Heart left ventricle (tissue), 16 donors: ENCODE results near the gene TMEM38A. TPM values are rescaled to one million over a fixed set of nuclear protein-coding genes. Genes with fewer than 3 reads are reported as not detected.

ENCODE experiments used
- ATAC-seq, 4 donors: fragments of 200-7000 bp; cut with Tn5 transposase; one replicate each; pipeline ENCODE4 v1.9.1; 2020 to 2022; ENCODE audit warnings: moderate library complexity in 4 of 4, mild to moderate bottlenecking in 3 of 4, moderate number of reproducible peaks in 1 of 4
- DNase-seq, 5 donors: peaks; one replicate each; pipeline ENCODE4 v3.0.0-alpha.2; 2020
- H3K27ac ChIP-seq, 12 donors: fragments of 200-600 bp; sonication (generic) in 4 of 12; one replicate each; pipeline versions ENCODE4 v1.5.0 to v1.8.0; 2016 to 2022; ENCODE audit warnings: mild to moderate bottlenecking in 2 of 12
- H3K27me3 ChIP-seq, 9 donors: fragments of 200-600 bp; sonication (generic) in 2 of 9; one replicate each; pipeline versions ENCODE4 v1.5.1 to v1.8.0; 2016 to 2022; ENCODE audit warnings: mild to moderate bottlenecking in 3 of 9
- H3K36me3 ChIP-seq, 9 donors: fragments of 200-600 bp; sonication (generic) in 2 of 9; one replicate each; pipeline versions ENCODE4 v1.5.0 to v1.8.0; 2018 to 2022; ENCODE audit warnings: mild to moderate bottlenecking in 2 of 9
- H3K4me1 ChIP-seq, 12 donors: fragments of 200-600 bp; sonication (generic) in 4 of 12; one replicate each; pipeline versions ENCODE4 v1.5.0 to v1.8.0; 2016 to 2022; ENCODE audit warnings: mild to moderate bottlenecking in 3 of 12
- H3K4me3 ChIP-seq, 12 donors: fragments of 200-600 bp; sonication (generic) in 4 of 12; one replicate each; pipeline versions ENCODE4 v1.5.0 to v1.8.0; 2017 to 2022; ENCODE audit warnings: mild to moderate bottlenecking in 9 of 12, moderate library complexity in 4 of 12
- H3K9me3 ChIP-seq, 12 donors: fragments of 200-600 bp; sonication (generic) in 4 of 12; one replicate each; pipeline versions ENCODE4 v1.5.0 to v1.8.0; 2016 to 2022; ENCODE audit warnings: mild to moderate bottlenecking in 1 of 12
- POLR2A ChIP-seq, 2 donors: fragments of 450-650 bp; IDR thresholded peaks; one replicate each; pipeline ENCODE4 v1.6.1; 2017; ENCODE audit warnings: antibody characterized with exemption in 2 of 2, mild to moderate bottlenecking in 2 of 2, moderate library complexity in 2 of 2
- WGBS, 4 donors: extraction: QIAGEN DNeasy Blood & Tissue Kit in 2 of 4; methylation state at CpG; one replicate each; pipeline versions ENCODE4 v1.1.5 to v1.1.7; 2013 to 2018; 5-methylcytosine and 5-hydroxymethylcytosine counted together
- intact Hi-C, 10 donors: fragments of 100-400 bp; cut with DNase I; formaldehyde crosslinking; loops; one replicate each; pipeline versions ENCODE4 v1.11.1 to v1.14.2; 2022
- polyA plus RNA-seq, 2 donors: library from polyadenylated mRNA; stranded (reverse); fragments of 200-250 nt; gene quantifications; one replicate each; pipeline ENCODE4 v1.2.3, GENCODE V29; 2013
- total RNA-seq, 9 donors: library from RNA; depleted of rRNA in 2 of 9; stranded (reverse); fragments of >200 nt in 2 of 9; fragmentation: NEBNext Ultra II Directional in 3 of 9; extraction: Animal tissue kit (Norgen Biotek cat#: 25700) in 3 of 9; gene quantifications; one replicate each; pipeline versions ENCODE4 v1.1.0 to v1.2.4, GENCODE V29; 2016 to 2023
- TF ChIP-seq, protein P1 (sequence below), 12 donors: fragments of 200-600 bp; sonication (generic) in 4 of 12; IDR thresholded peaks; one replicate each; pipeline versions ENCODE4 v1.5.0 to v1.8.0; 2018 to 2022; ENCODE audit warnings: antibody characterized with exemption in 12 of 12, mild to moderate bottlenecking in 5 of 12
- donor health status: ischemic (EF 13 %, LVEDD 7.1; RV severe dilation, severe dysfunction).
- donor health status: healthy with polysubstance abuse.
- donor health status: DM: no; HTN: yes; CAD: no.
- donor health status: DM: no; HTN: no; CAD: no.
- donor health status: ischemic (EF 25% LVEDD 6.9; RV normal size, moderate dysfunction).
- donor health status: ischemic (EF 25% LVEDD 5.7; RV mildly dilated, moderate dysfunction).
- donor health status: healthy.
- donor health status: DM: yes; HTN: yes; CAD: no.
- donor health status: ischemic (EF 35%, LVEDD 5.7; RV mildly dilated, moderate dysfunction).
- donor health status: nonischemic (EF 11% LVEDD 7.7; RV severe dilation, severe dysfunction).
- donor health status: DM: yes; HTN: yes; CAD: no.
- donor health status: PGD.
- donor health status: ischemic (EF 29% LVEDD 5.4; RV normal size, mild dysfunction).
- donor health status: nonischemic (EF 23%, LVEDD 6.1; RV moderate dilation, normal function).

Gene TMEM38A
- total and polyA plus RNA-seq, 11 donors = 13.7 to 47.4 (median 27.2) TPM

DNA sequence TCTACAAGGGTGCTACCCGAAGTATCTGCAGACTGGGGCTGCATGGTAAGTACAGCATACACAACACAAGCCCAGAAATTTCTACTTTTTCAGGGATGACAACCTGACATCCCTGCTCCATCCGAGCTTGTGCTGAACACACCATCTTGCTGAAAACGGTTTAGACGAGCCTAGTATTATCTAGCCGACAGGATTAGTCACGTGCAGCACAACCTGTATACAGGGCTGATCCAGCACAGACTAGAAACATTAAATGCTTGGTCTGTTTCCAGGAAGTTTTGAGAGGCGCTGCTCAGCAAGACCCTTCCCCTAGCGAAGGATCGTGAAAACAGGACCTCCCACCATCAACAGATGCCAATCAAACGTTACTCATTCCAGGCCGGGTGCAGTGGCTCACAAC lies 5.2 kb upstream of the TMEM38A start:
- ATAC-seq (no peak), DNase-seq (no peak)
- Histone ChIP-seq H3K4me1 (peaks cover 6 to 31% (median 19%) of the 10 kb centered on the region in 12 donors), H3K36me3 (peaks cover 5 to 83% (median 76%) of the 10 kb centered on the region in 9 donors), H3K4me3 (no peak overlapping the region), H3K27me3 (no peaks in the 10 kb centered on the region), H3K27ac (no peak overlapping the region), H3K9me3 (no peaks in the 10 kb centered on the region)
- no peak for TF ChIP-seq POLR2A (IDR thresholded peaks at IDR 0.05)
- TF ChIP-seq, protein P1, sequence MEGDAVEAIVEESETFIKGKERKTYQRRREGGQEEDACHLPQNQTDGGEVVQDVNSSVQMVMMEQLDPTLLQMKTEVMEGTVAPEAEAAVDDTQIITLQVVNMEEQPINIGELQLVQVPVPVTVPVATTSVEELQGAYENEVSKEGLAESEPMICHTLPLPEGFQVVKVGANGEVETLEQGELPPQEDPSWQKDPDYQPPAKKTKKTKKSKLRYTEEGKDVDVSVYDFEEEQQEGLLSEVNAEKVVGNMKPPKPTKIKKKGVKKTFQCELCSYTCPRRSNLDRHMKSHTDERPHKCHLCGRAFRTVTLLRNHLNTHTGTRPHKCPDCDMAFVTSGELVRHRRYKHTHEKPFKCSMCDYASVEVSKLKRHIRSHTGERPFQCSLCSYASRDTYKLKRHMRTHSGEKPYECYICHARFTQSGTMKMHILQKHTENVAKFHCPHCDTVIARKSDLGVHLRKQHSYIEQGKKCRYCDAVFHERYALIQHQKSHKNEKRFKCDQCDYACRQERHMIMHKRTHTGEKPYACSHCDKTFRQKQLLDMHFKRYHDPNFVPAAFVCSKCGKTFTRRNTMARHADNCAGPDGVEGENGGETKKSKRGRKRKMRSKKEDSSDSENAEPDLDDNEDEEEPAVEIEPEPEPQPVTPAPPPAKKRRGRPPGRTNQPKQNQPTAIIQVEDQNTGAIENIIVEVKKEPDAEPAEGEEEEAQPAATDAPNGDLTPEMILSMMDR (IDR thresholded peaks at IDR 0.05) = no peak
- 73 to 86% (median 81%) methylated on average over 11 of the region's 11 CpGs for WGBS, 4 donors
- intact Hi-C loops = loop anchor here in 1 of 10 donors (5.0 kb wide), 1 partner anchor 33 kb away; no protein-coding TSS in a partner anchor

DNA sequence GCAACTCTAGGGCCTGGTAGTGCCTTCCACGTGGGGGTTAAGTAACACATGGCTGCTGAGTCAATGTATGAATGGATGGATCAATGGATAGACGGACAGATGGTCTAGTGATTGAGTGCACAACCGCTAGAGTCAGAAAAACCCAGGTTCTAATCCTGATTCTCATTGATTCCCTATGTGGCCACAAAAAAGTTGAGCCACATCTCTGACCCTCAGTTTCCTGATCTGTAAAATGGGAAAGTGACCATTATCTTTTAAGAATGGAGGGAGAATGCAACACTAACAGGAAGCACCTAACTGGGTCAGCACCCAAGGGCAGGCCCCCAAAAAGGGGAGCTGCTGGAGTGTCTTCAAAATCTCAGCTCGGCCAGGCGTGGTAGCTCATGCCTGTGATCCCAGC lies 3.6 kb upstream of the TMEM38A start:
- Histone ChIP-seq H3K9me3 (no peaks in the 10 kb centered on the region), H3K36me3 (peaks cover 0 to 66% (median 61%) of the 10 kb centered on the region in 9 donors), H3K4me1 (peaks cover 6 to 39% (median 24%) of the 10 kb centered on the region in 12 donors), H3K27me3 (no peaks in the 10 kb centered on the region), H3K27ac (no peak overlapping the region), H3K4me3 (no peak overlapping the region)
- DNase-seq = no peak
- intact Hi-C loops = loop anchor here in 1 of 10 donors (5.0 kb wide), 1 partner anchor 35 kb away; no protein-coding TSS in a partner anchor
- 78 to 92% (median 87%) methylated on average over 5 of the region's 5 CpGs for WGBS, 4 donors
- TF ChIP-seq, protein P1 (IDR thresholded peaks at IDR 0.05) = no peak
- ATAC-seq = no peak

DNA sequence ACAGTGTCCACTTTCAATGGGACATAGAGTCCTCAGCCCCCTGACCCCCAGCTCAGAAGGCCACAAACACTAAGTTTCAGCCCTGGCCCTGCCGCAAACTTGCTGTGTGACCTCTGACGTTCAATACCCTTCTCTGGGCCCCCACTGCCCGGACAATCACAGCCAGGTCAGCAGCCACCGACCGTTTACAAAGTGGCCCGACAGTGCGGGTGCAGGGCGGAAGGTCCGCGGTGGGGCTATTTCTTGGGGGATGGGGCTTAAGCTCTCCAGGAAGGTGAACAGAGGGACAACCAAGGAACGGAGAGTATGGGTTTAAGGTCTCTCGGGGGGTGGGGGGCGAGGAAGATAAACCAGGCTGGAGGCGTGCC lies 1.5 kb upstream of the TMEM38A start:
- H3K36me3 ChIP-seq = peaks cover 0 to 46% (median 40%) of the 10 kb centered on the region in 9 donors
- H3K27me3 ChIP-seq = no peaks in the 10 kb centered on the region
- H3K4me3 ChIP-seq = peak overlapping the region; percentile 47 to 90 (median 82)
- TF ChIP-seq POLR2A (IDR thresholded peaks at IDR 0.05) = no peak
- TF ChIP-seq, protein P1 (IDR thresholded peaks at IDR 0.05) = no peak
- DNase-seq (no peak), ATAC-seq (no peak)
- peaks cover 6 to 54% (median 32%) of the 10 kb centered on the region in 12 donors for H3K4me1 ChIP-seq
- H3K27ac ChIP-seq = peak overlapping the region; percentile 77 to 96 (median 94)
- 0 to 5% (median 2%) methylated on average over 11 to 14 of the region's 14 CpGs for WGBS, 4 donors
- intact Hi-C loops = loop anchor here in 1 of 10 donors (5.0 kb wide), 1 partner anchor 37 kb away; no protein-coding TSS in a partner anchor
- H3K9me3 ChIP-seq = no peaks in the 10 kb centered on the region

DNA sequence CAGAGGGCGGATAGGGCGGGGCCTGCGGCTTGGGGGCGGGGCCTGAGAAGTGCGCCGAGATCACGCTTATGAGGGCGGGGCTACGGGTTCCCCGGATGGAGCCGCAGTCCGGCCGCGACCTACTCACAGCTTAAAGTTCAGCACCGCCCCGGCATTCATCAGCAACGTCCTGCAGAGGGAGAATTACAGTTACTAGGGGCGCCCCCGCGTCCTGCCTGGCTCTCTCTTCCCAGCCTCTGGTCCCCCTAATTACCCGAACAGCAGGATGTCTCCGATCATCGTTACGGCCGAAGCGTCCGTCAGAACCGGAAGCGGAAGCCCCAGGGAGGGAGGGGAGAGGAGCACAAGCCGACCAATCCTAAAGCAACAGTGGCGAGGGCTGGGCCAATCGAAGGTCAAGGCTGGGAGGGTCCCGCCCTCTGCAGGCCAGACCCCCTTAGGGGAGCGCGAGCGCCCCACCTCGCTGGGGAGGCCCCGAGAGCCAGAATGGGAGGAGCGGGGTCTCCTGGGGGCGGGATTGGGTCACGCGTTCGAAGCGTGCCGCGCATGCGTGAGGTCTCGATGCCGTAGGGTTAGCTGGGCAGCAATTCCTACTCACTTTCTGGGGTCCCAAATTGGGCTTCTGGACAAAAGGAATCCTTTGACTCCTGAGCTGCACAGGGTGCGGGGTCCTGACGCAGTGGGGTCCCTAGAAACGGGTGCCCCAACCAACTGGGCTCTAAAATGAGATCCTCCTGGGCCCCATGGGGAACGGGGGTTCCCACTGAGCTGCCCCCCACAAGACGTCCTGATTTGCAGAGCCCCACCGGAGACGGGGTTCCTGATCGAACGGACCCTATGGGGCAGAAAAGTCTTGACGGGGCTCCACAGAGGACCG lies 869 bp upstream of the TMEM38A start, which contains the start of gene SMIM7:
TSS of gene SMIM7 (minus strand) at position 313 of the 877 bp plus-strand sequence. CDS start at position 279, 34 bp downstream.
- ATAC-seq = peak; percentile 97 to 99 (median 98)
- H3K9me3 ChIP-seq = no peaks in the 10 kb centered on the region
- H3K36me3 ChIP-seq = peaks cover 0 to 40% (median 34%) of the 10 kb centered on the region in 9 donors
- 0 to 1% (median 1%) methylated on average over 43 to 60 of the region's 60 CpGs for WGBS, 4 donors
- H3K4me3 ChIP-seq = peak within 1 kb of the TSS; percentile 68 to 90 (median 82)
- peak within 1 kb of the TSS; percentile 83 to 96 (median 94) for H3K27ac ChIP-seq
- TF ChIP-seq, protein P1 (IDR thresholded peaks at IDR 0.05) = peak in 7 of 12 donors; percentile 17 to 51 (median 36)
- peak; percentile 33 to 66 for TF ChIP-seq POLR2A (IDR thresholded peaks at IDR 0.05)
- intact Hi-C loops = loop anchor here in 6 of 10 donors (1.0 to 5.0 kb wide), 6 partner anchors 31 to 88 kb away; partner anchors contain the start of genes MED26 (in 5 of the 6) and SLC35E1 (in 1 of the 6)
- H3K4me1 ChIP-seq = peaks cover 6 to 55% (median 32%) of the 10 kb centered on the region in 12 donors
- peak; percentile 98 to 100 (median 99) for DNase-seq
- H3K27me3 ChIP-seq = no peaks in the 10 kb centered on the region
